ENCODE measurements around the gene KCNIP2. TPM values are rescaled to one million over a fixed set of nuclear protein-coding genes. Genes with fewer than 3 reads are reported as not detected.
A peak's percentile ranks its signal among the peaks of the same experiment; 100 is the strongest.

KCNIP2 gene
- total and polyA plus RNA-seq, 2 donors (not counting 3 experiments of a cell fraction or from before 2014, with no cell fraction given) = 0.36 to 2.2 TPM

DNA sequence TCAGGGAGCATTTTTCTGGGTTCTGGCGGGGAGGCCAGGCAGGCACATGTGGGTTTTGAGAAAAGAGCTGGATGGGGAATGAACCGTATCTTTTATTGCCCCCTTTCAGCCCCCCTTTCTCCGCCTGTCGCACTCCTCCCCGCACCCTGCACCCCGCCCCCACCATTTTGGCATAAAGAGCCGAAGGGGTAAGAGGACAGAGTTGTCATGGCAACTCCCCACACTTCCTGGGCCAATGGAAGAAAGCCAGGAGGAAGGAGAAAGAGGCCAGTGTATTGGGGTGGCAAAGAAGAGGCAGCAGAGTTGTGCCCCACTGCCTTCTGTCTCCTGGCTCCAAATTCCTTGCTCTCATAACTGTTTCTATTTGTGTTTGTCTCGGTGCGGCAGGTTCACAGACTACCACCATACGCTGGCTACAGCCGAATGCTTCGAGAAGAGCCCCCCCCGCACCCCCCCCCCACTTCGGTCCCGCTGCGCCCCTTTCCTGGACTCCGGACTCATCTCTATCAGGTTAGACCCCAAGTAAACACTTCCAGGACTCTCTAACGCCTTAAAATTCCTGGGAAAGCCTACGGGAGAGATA, 3.4 kb downstream of the KCNIP2 start:
- ChIA-PET CTCF (interaction anchor here (0.6 to 10.5 kb wide), 65 partner anchors 8 to 627 kb away, joined by 3 to 742 read pairs (median 6); partner anchors contain the start of genes ARMH3, HPS6, NOLC1 and NPM3), POLR2A (interaction anchor here (0.6 to 1.4 kb wide), 4 partner anchors 22 to 170 kb away, joined by 3 to 10 read pairs (median 4); partner anchors contain the start of gene OGA)
- Histone ChIP-seq H3K4me1 (ENCODE audit: control insufficient read depth, extremely low read depth, insufficient read depth, low read length) (peaks cover 13% of the 10 kb centered on the region), H4K20me1 (replicated peaks; ENCODE audit: control insufficient read depth, extremely low read depth, insufficient read depth, low read length) (no peaks in the 10 kb centered on the region), H3K27ac (ENCODE audit: insufficient read depth, low read depth, low read length) (no peak overlapping the region), H2AFZ (ENCODE audit: low read depth, low read length) (no peak overlapping the region), H3K27me3 (ENCODE audit: control insufficient read depth in 2 of 2, insufficient read depth in 2 of 2, low read length in 2 of 2) (no peaks in the 10 kb centered on the region), H3K9me1 (replicated peaks; ENCODE audit: control insufficient read depth, extremely low read depth, insufficient read depth, low read length) (no peaks in the 10 kb centered on the region), H3K4me2 (ENCODE audit: insufficient read depth, low read length) (peak overlapping the region; percentile 76), H3K36me3 (ENCODE audit: control insufficient read depth in 2 of 2, extremely low read depth in 1 of 2, insufficient read depth in 2 of 2, low read length in 2 of 2) (no peaks in the 10 kb centered on the region), H3K9me3 (replicated peaks; ENCODE audit: control insufficient read depth, insufficient read depth, low read length) (no peaks in the 10 kb centered on the region), H3K4me3 (replicated peaks in 1 of 3; ENCODE audit: insufficient read depth in 1 of 3, low read depth in 1 of 3, low read length in 3 of 3) (peak overlapping the region in 2 of 3 experiments; percentile 1 to 7), H3K79me2 (ENCODE audit: control insufficient read depth, insufficient read depth, low read length) (no peaks in the 10 kb centered on the region), H3K9ac (replicated peaks; ENCODE audit: extremely low read depth, insufficient read depth, low read length) (no peak overlapping the region)
- dilution Hi-C loops (cut with MboI; ENCODE audit: extremely low pct_ligation_motif_present, low sequenced_read_pairs) (no loop called here), intact Hi-C loops (cut with micrococcal nuclease) (loop anchor here (1.0 to 2.0 kb wide), 5 partner anchors 8 to 233 kb away; partner anchors contain the start of gene HPS6)
- DNase-seq (ENCODE audit: low read depth, low spot score) (no peak), FAIRE-seq (no peak)
- no TSS peak for BruUV-seq (replicated peaks)
- TF ChIP-seq, protein P1, sequence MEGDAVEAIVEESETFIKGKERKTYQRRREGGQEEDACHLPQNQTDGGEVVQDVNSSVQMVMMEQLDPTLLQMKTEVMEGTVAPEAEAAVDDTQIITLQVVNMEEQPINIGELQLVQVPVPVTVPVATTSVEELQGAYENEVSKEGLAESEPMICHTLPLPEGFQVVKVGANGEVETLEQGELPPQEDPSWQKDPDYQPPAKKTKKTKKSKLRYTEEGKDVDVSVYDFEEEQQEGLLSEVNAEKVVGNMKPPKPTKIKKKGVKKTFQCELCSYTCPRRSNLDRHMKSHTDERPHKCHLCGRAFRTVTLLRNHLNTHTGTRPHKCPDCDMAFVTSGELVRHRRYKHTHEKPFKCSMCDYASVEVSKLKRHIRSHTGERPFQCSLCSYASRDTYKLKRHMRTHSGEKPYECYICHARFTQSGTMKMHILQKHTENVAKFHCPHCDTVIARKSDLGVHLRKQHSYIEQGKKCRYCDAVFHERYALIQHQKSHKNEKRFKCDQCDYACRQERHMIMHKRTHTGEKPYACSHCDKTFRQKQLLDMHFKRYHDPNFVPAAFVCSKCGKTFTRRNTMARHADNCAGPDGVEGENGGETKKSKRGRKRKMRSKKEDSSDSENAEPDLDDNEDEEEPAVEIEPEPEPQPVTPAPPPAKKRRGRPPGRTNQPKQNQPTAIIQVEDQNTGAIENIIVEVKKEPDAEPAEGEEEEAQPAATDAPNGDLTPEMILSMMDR (IDR thresholded peaks at IDR 0.05; ENCODE audit: extremely low read depth in 1 of 2, insufficient read depth in 1 of 2, low read depth in 1 of 2, low read length in 2 of 2) = no peak
- TF ChIP-seq FOS (IDR thresholded peaks at IDR 0.05; ENCODE audit: borderline replicate concordance, insufficient read depth, low read length) (no peak), MAX (IDR thresholded peaks at IDR 0.05; ENCODE audit: insufficient read depth, insufficient read length) (no peak), JUN (IDR thresholded peaks at IDR 0.05; ENCODE audit: borderline replicate concordance, insufficient read depth, insufficient read length, low read depth) (no peak), EZH2 (IDR thresholded peaks at IDR 0.05; ENCODE audit: borderline replicate concordance, low read depth, low read length, severe bottlenecking) (no peak), POLR2A (IDR thresholded peaks at IDR 0.05; ENCODE audit: low read depth, low read length) (no peak), GATA2 (IDR thresholded peaks at IDR 0.05; ENCODE audit: insufficient read depth, insufficient read length, low read depth, low read length) (no peak)

Measured in endothelial cell of umbilical vein (primary cell).